Measurements from ENCODE around the gene TRIO.

TRIO gene

DNA sequence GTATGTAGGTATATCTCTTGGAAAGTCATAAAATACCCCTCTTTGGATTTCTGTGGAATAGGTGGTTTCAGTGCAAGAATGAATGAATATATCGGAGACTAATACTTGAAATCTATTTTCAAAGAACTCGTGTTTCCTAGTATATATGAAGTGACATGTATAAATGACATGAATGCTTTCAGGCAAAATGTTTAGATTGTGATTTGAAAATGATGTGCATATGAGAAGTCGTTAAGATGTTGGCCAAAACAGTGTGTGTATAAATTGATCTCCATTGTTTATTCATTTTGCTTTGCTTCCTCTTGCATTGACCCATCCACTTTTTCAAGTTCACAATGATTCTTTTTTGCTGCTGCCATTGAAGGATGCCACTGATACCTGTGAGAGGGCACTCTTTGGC, 8.3 kb downstream of the TRIO start:
- Histone ChIP-seq H3K36me3 (ENCODE audit: control insufficient read depth in 2 of 2, insufficient read depth in 1 of 2, low read length in 2 of 2) (no peaks in the 10 kb centered on the region), H3K4me1 (ENCODE audit: control insufficient read depth, insufficient read depth, low read length) (peaks cover 93% of the 10 kb centered on the region), H3K9me3 (ENCODE audit: control insufficient read depth, insufficient read depth, low read depth, low read length) (no peaks in the 10 kb centered on the region), H3K4me3 (ENCODE audit: low read depth, low read length) (no peak overlapping the region), H3K27ac (ENCODE audit: extremely low read depth, low read depth, low read length) (no peak overlapping the region)
- ChIA-PET CTCF (interaction anchor here (0.6 to 1.6 kb wide), 6 partner anchors 43 to 833 kb away, joined by 3 to 6 read pairs (median 4); no protein-coding TSS in a partner anchor), POLR2A (interaction anchor here (0.7 kb wide), 1 partner anchor 89 kb away, joined by 3 read pairs; no protein-coding TSS in a partner anchor)
- no peak for TF ChIP-seq ZNF621 (tag by site-specific recombination; IDR thresholded peaks at IDR 0.05)
- TF ChIP-seq GLIS1 (tag by site-specific recombination; IDR thresholded peaks at IDR 0.05): no peak
- no peak for TF ChIP-seq INSM2 (tag by site-specific recombination; IDR thresholded peaks at IDR 0.05)
- TF ChIP-seq OVOL3 (tag by site-specific recombination; IDR thresholded peaks at IDR 0.05): no peak
- TF ChIP-seq, protein P1, sequence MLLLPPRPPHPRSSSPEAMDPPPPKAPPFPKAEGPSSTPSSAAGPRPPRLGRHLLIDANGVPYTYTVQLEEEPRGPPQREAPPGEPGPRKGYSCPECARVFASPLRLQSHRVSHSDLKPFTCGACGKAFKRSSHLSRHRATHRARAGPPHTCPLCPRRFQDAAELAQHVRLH (tag by site-specific recombination; IDR thresholded peaks at IDR 0.05): no peak
- TF ChIP-seq ZNF24 (tag by site-specific recombination; IDR thresholded peaks at IDR 0.05): no peak
- TF ChIP-seq, protein P2, sequence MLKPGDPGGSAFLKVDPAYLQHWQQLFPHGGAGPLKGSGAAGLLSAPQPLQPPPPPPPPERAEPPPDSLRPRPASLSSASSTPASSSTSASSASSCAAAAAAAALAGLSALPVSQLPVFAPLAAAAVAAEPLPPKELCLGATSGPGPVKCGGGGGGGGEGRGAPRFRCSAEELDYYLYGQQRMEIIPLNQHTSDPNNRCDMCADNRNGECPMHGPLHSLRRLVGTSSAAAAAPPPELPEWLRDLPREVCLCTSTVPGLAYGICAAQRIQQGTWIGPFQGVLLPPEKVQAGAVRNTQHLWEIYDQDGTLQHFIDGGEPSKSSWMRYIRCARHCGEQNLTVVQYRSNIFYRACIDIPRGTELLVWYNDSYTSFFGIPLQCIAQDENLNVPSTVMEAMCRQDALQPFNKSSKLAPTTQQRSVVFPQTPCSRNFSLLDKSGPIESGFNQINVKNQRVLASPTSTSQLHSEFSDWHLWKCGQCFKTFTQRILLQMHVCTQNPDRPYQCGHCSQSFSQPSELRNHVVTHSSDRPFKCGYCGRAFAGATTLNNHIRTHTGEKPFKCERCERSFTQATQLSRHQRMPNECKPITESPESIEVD (tag by site-specific recombination; IDR thresholded peaks at IDR 0.05): no peak
- TF ChIP-seq ZNF521 (tag by site-specific recombination; IDR thresholded peaks at IDR 0.05): no peak
- no peak for TF ChIP-seq ZNF707 (tag by site-specific recombination; IDR thresholded peaks at IDR 0.05)
- TF ChIP-seq, protein P3, sequence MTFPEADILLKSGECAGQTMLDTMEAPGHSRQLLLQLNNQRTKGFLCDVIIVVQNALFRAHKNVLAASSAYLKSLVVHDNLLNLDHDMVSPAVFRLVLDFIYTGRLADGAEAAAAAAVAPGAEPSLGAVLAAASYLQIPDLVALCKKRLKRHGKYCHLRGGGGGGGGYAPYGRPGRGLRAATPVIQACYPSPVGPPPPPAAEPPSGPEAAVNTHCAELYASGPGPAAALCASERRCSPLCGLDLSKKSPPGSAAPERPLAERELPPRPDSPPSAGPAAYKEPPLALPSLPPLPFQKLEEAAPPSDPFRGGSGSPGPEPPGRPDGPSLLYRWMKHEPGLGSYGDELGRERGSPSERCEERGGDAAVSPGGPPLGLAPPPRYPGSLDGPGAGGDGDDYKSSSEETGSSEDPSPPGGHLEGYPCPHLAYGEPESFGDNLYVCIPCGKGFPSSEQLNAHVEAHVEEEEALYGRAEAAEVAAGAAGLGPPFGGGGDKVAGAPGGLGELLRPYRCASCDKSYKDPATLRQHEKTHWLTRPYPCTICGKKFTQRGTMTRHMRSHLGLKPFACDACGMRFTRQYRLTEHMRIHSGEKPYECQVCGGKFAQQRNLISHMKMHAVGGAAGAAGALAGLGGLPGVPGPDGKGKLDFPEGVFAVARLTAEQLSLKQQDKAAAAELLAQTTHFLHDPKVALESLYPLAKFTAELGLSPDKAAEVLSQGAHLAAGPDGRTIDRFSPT (tag by site-specific recombination; IDR thresholded peaks at IDR 0.05): no peak
- TF ChIP-seq AEBP2 (tag by site-specific recombination; IDR thresholded peaks at IDR 0.05; ENCODE audit: borderline replicate concordance): no peak
- TF ChIP-seq ZNF423 (tag by site-specific recombination; IDR thresholded peaks at IDR 0.05): no peak

DNA sequence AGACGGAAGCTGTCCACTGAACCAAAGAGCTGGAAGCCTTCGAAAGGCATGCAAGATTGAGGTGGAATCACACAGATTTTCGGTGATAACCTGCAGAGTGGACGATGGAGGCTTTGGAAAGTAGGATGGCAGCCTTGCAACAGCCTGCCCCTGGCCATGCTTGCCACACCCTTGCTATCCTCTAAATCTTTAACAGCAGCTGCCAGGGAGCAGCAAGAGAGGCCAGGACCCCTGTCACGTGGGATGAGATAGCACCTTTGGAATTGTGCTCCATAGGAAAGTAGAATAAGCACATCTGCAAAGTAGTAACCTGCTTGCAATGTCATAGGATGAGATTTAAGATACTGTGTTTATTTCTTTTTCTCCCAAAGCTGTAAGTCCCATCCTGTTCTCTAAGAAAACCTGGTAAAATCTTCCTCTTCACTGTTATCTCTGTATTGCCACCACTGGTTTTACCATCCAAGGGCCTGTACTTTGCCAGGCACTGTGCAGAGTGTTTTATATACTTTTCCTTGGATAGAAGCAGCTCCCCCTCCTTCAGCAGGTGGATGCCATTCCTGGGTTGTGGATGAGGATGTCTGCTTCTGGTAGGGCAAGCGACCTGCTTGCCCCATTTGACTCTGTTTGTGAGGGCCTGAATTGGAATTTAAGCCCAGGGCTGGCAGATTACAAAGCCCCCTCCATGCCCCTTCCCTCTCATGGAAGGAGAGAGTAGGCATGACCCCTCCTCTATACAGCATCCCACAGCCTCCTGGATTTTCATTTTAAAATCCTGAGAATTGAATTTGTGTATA, 10.1 kb downstream of the TRIO start:
- ChIA-PET POLR2A (interaction anchor here (2.4 kb wide), 1 partner anchor 8 kb away, joined by 13 read pairs; no protein-coding TSS in a partner anchor), CTCF (interaction anchor here (0.6 to 1.4 kb wide), 4 partner anchors 8 to 165 kb away, joined by 3 to 7 read pairs (median 4); no protein-coding TSS in a partner anchor)
- H3K36me3 ChIP-seq (ENCODE audit: control insufficient read depth in 2 of 2, insufficient read depth in 1 of 2, low read length in 2 of 2): no peaks in the 10 kb centered on the region; a peak in 1 of 3 replicates
- no peaks in the 10 kb centered on the region for H3K9me3 ChIP-seq (ENCODE audit: control insufficient read depth, insufficient read depth, low read depth, low read length)
- H3K4me1 ChIP-seq (ENCODE audit: control insufficient read depth, insufficient read depth, low read length): peaks cover 84% of the 10 kb centered on the region
- no peak overlapping the region for H3K4me3 ChIP-seq (ENCODE audit: low read depth, low read length)
- TF ChIP-seq ZNF501 (tag by site-specific recombination; IDR thresholded peaks at IDR 0.05): peak; percentile 26; the same call in 1 of the 2 replicates
- TF ChIP-seq, protein P4, sequence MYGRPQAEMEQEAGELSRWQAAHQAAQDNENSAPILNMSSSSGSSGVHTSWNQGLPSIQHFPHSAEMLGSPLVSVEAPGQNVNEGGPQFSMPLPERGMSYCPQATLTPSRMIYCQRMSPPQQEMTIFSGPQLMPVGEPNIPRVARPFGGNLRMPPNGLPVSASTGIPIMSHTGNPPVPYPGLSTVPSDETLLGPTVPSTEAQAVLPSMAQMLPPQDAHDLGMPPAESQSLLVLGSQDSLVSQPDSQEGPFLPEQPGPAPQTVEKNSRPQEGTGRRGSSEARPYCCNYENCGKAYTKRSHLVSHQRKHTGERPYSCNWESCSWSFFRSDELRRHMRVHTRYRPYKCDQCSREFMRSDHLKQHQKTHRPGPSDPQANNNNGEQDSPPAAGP (tag by site-specific recombination; IDR thresholded peaks at IDR 0.05): no peak
- peak; percentile 45 for TF ChIP-seq ZNF366 (tag by site-specific recombination; conservative IDR thresholded peaks at IDR 0.05)
- 0 out of 2 replicates have a peak, but pooled peaks have one; percentile 49 for TF ChIP-seq KLF1 (tag by site-specific recombination; IDR thresholded peaks at IDR 0.05)
- TF ChIP-seq ZNF600 (tag by site-specific recombination; IDR thresholded peaks at IDR 0.05): 0 out of 2 replicates have a peak, but pooled peaks have one; percentile 48
- no peak for TF ChIP-seq ZSCAN16 (tag by site-specific recombination; IDR thresholded peaks at IDR 0.05)
- TF ChIP-seq ZNF248 (tag by site-specific recombination; IDR thresholded peaks at IDR 0.05): no peak
- TF ChIP-seq ZEB2 (tag by site-specific recombination; IDR thresholded peaks at IDR 0.05): no peak
- peak; percentile 73 for TF ChIP-seq IKZF3 (tag by site-specific recombination; IDR thresholded peaks at IDR 0.05)
- no peak for TF ChIP-seq AEBP2 (tag by site-specific recombination; IDR thresholded peaks at IDR 0.05; ENCODE audit: borderline replicate concordance)
- peak overlapping the region; percentile 87 for H3K27ac ChIP-seq (ENCODE audit: extremely low read depth, low read depth, low read length)
